WTC11 (cell line): ENCODE measurements around the gene DHRSX. TPM values are rescaled to one million over a fixed set of nuclear protein-coding genes. Genes with fewer than 3 reads are reported as not detected.
A peak's percentile ranks its signal among the peaks of the same experiment; 100 is the strongest.

ENCODE experiments used
- ATAC-seq: fragments of 200-7000 bp; cut with Tn5 transposase; 2 replicates; pipeline ENCODE4 v1.10.0; 2021; ENCODE audit warnings: mild to moderate bottlenecking, moderate library complexity
- CTCF ChIA-PET: fragments of 300-600 bp; sonication (Branson Sonifier 250); formaldehyde crosslinking; loops from one replicate; lab custom pipeline; 2021; ENCODE audit warnings: antibody characterized with exemption; lab: Charles Lee
- POLR2A ChIA-PET: fragments of 350-600 bp; sonication (Branson Sonifier 250); formaldehyde crosslinking; loops from one replicate; lab custom pipeline; 2021; ENCODE audit warnings: antibody characterized with exemption; lab: Charles Lee
- DNase-seq: peaks from one replicate; pipeline ENCODE4 v3.0.0; 2021; ENCODE audit warnings: low spot score
- H3K27ac Mint-ChIP-seq: 2 replicates; pipeline ENCODE4 v1.8.0; 2021; ENCODE audit warnings: mixed read lengths
- H3K27me3 Mint-ChIP-seq: 2 replicates; pipeline ENCODE4 v1.8.0; 2021; ENCODE audit warnings: low read depth, mild to moderate bottlenecking, moderate library complexity, mixed read lengths
- H3K36me3 Mint-ChIP-seq: 2 replicates; pipeline ENCODE4 v1.8.0; 2021; ENCODE audit warnings: mixed read lengths
- H3K4me1 Mint-ChIP-seq: 2 replicates; pipeline ENCODE4 v1.8.0; 2022; ENCODE audit warnings: mixed read lengths
- H3K4me3 Mint-ChIP-seq: 2 replicates; pipeline ENCODE4 v1.8.0; 2021; ENCODE audit warnings: mild to moderate bottlenecking, moderate library complexity, mixed read lengths
- H3K9me3 Mint-ChIP-seq: 2 replicates; pipeline ENCODE4 v1.8.0; 2021; ENCODE audit warnings: mixed read lengths
- ATF2 ChIP-seq: sonication (generic); formaldehyde crosslinking; IDR thresholded peaks from 2 replicates; pipeline ENCODE4 v1.8.1; 2022; ENCODE audit warnings: low read depth, missing genetic modification reagents, borderline replicate concordance
- CBFB ChIP-seq: sonication (generic); formaldehyde crosslinking; IDR thresholded peaks from 2 replicates; pipeline ENCODE4 v1.8.1; 2022; ENCODE audit warnings: mild to moderate bottlenecking, low read depth, missing genetic modification reagents
- CREB1 ChIP-seq: sonication (generic); formaldehyde crosslinking; IDR thresholded peaks from 2 replicates; pipeline ENCODE4 v1.8.0; 2023; ENCODE audit warnings: mild to moderate bottlenecking, missing genetic modification reagents
- CREM ChIP-seq: sonication (generic); formaldehyde crosslinking; IDR thresholded peaks from 2 replicates; pipeline ENCODE4 v1.8.1; 2022; ENCODE audit warnings: mild to moderate bottlenecking, missing genetic modification reagents, moderate library complexity
- CTCF ChIP-seq: fragments of 200-600 bp; IDR thresholded peaks from 2 replicates; pipeline ENCODE4 v1.8.0; 2022; ENCODE audit warnings: antibody characterized with exemption
- E2F4 ChIP-seq: sonication (generic); formaldehyde crosslinking; IDR thresholded peaks from 2 replicates; pipeline ENCODE4 v1.8.1; 2022; ENCODE audit warnings: low read depth, mild to moderate bottlenecking, moderate library complexity, missing genetic modification reagents, borderline replicate concordance
- ESRRA ChIP-seq: sonication (generic); formaldehyde crosslinking; IDR thresholded peaks from 2 replicates; pipeline ENCODE4 v1.8.1; 2022; ENCODE audit warnings: mild to moderate bottlenecking, missing genetic modification reagents, borderline replicate concordance
- FOXK1 ChIP-seq: sonication (generic); formaldehyde crosslinking; IDR thresholded peaks from 2 replicates; pipeline ENCODE4 v1.8.0; 2022; ENCODE audit warnings: mild to moderate bottlenecking, moderate library complexity, missing genetic modification reagents
- GTF2I ChIP-seq: fragments of 250-450 bp; sonication (Bioruptor Pico); conservative IDR thresholded peaks from 2 replicates; pipeline ENCODE4 v1.4.0; 2021; ENCODE audit warnings: mild to moderate bottlenecking
- IRF1 ChIP-seq: sonication (generic); formaldehyde crosslinking; IDR thresholded peaks from 2 replicates; pipeline ENCODE4 v1.8.0; 2023; ENCODE audit warnings: missing genetic modification reagents
- STAT6 ChIP-seq: sonication (generic); formaldehyde crosslinking; conservative IDR thresholded peaks from 2 replicates; pipeline ENCODE4 v1.8.1; 2023; ENCODE audit warnings: mild to moderate bottlenecking, low read depth, missing genetic modification reagents, moderate library complexity
- USF1 ChIP-seq: sonication (generic); formaldehyde crosslinking; IDR thresholded peaks from 2 replicates; pipeline ENCODE4 v1.8.0; 2022; ENCODE audit warnings: mild to moderate bottlenecking, missing genetic modification reagents
- ZNF138 ChIP-seq: sonication (generic); formaldehyde crosslinking; conservative IDR thresholded peaks from 2 replicates; pipeline ENCODE4 v1.8.1; 2022; ENCODE audit warnings: mild to moderate bottlenecking, moderate library complexity, missing genetic modification reagents
- ZNF263 ChIP-seq: sonication (generic); formaldehyde crosslinking; IDR thresholded peaks from 2 replicates; pipeline ENCODE4 v1.8.1; 2022; ENCODE audit warnings: low read depth, mild to moderate bottlenecking, moderate library complexity, missing genetic modification reagents
- ZNF396 ChIP-seq: fragments of 250-450 bp; sonication (Bioruptor Pico); IDR thresholded peaks from 2 replicates; pipeline ENCODE4 v1.8.0; 2021; ENCODE audit warnings: mild to moderate bottlenecking, moderate library complexity, borderline replicate concordance
- ZNF671 ChIP-seq: fragments of 250-450 bp; sonication (Bioruptor Pico); IDR thresholded peaks from 2 replicates; pipeline ENCODE4 v1.8.0; 2021; ENCODE audit warnings: mild to moderate bottlenecking
- total RNA-seq: library from RNA; stranded (reverse); gene quantifications from 3 replicates; pipeline ENCODE4 v1.2.3, GENCODE V29; 2021

Gene DHRSX
- total RNA-seq, 1 experiment from 2014 or later = 28.2 TPM

- ChIA-PET POLR2A (no interaction called here), CTCF (no interaction called here)
- no peak for DNase-seq
Measured at GRCh38 chrX:2445662-2446623, 54.8 kb downstream of the DHRSX start.

GRCh38 chrX:2442694-2443093, 58.1 kb downstream of the DHRSX start:
- Mint-ChIP-seq H3K27ac (no peak overlapping the region), H3K27me3 (no peaks in the 10 kb centered on the region), H3K9me3 (peaks cover 45% of the 10 kb centered on the region), H3K36me3 (peaks cover 54% of the 10 kb centered on the region), H3K4me3 (no peak overlapping the region), H3K4me1 (no peaks in the 10 kb centered on the region)
- ChIA-PET POLR2A (no interaction called here), CTCF (no interaction called here)
- no peak for TF ChIP-seq ZNF396 (CRISPR knock-in tag)
- TF ChIP-seq E2F4 = no peak
- TF ChIP-seq IRF1 (CRISPR knock-in tag) = no peak
- no peak for TF ChIP-seq ESRRA (CRISPR knock-in tag)
- TF ChIP-seq ZNF263 (CRISPR knock-in tag) = no peak
- no peak for TF ChIP-seq USF1 (CRISPR knock-in tag)
- DNase-seq (no peak), ATAC-seq (no peak)

More at GRCh38 chrX:2445662-2446623, 54.8 kb downstream of the DHRSX start:
- no peak; the same call in 1 of the 2 replicates for ATAC-seq
- H3K27ac Mint-ChIP-seq = peak overlapping the region; percentile 57; the same call in 1 of the 2 replicates
- H3K36me3 Mint-ChIP-seq = peaks cover 32% of the 10 kb centered on the region
- H3K9me3 Mint-ChIP-seq = peaks cover 27% of the 10 kb centered on the region
- H3K4me1 Mint-ChIP-seq = peaks cover 13% of the 10 kb centered on the region
- H3K4me3 Mint-ChIP-seq = no peak overlapping the region
- TF ChIP-seq ZNF671 (CRISPR knock-in tag) (no peak), CBFB (CRISPR knock-in tag) (0 out of 2 replicates have a peak, but pooled peaks have one; percentile 26)
- H3K27me3 Mint-ChIP-seq = no peaks in the 10 kb centered on the region

- Mint-ChIP-seq H3K9me3 (peaks cover 33% of the 10 kb centered on the region), H3K4me3 (no peak overlapping the region), H3K27me3 (no peaks in the 10 kb centered on the region), H3K36me3 (peaks cover 49% of the 10 kb centered on the region), H3K27ac (no peak overlapping the region), H3K4me1 (no peaks in the 10 kb centered on the region)
- peak; percentile 44; the same call in 1 of the 2 replicates for TF ChIP-seq GTF2I (CRISPR knock-in tag)
- TF ChIP-seq CREB1 = no peak
- TF ChIP-seq ZNF396 (CRISPR knock-in tag) = no peak
- no peak for DNase-seq
- POLR2A ChIA-PET = no interaction called here
- CTCF ChIA-PET = no interaction called here
- no peak for ATAC-seq
Measured at GRCh38 chrX:2441466-2441865, 59.3 kb downstream of the DHRSX start.

GRCh38 chrX:2439613-2440012, 61.2 kb downstream of the DHRSX start:
- ATAC-seq = no peak
- Mint-ChIP-seq H3K36me3 (peaks cover 52% of the 10 kb centered on the region), H3K9me3 (peaks cover 26% of the 10 kb centered on the region), H3K27me3 (no peaks in the 10 kb centered on the region), H3K4me3 (no peak overlapping the region), H3K4me1 (no peaks in the 10 kb centered on the region), H3K27ac (no peak overlapping the region)
- CTCF ChIA-PET = no interaction called here
- POLR2A ChIA-PET = no interaction called here
- DNase-seq = no peak
- TF ChIP-seq ATF2 (CRISPR knock-in tag) = no peak
- no peak for TF ChIP-seq CTCF
- TF ChIP-seq CREM = no peak
- no peak for TF ChIP-seq STAT6
- no peak for TF ChIP-seq FOXK1 (CRISPR knock-in tag)
- no peak for TF ChIP-seq ZNF138 (CRISPR knock-in tag)
